Jurkat, Clone E6-1 (cell line): Measurements from ENCODE around the gene RGS9BP.

Source experiments
- DNase-seq: peaks from one replicate; pipeline ENCODE4 v3.0.0-alpha.2; 2011; ENCODE audit warnings: low read depth, low spot score
- H3K4me3 ChIP-seq: 2 replicates; pipeline ENCODE4 v1.5.1; 2011; ENCODE audit warnings: mild to moderate bottlenecking, low read length, control low read depth, moderate library complexity

The RGS9BP gene

DNA sequence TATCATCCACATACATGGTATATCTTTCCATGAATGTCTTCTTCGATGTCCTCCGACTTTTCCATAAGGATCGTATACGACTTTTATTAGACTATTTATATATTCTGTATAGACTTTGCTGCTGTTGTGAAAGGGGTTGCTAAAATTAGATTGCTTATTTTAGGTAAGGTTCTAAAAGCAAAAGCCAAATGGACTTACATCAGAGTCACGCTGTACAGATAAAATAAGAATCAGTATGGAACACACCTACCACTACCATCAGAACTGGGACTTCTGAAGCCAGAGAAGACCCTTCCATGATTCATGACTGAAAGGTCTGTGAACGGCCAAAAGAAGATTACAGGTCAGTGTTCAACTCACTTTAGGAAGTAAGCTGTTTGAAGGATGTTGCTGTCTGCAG lies 9.6 kb upstream of the RGS9BP start:
- H3K4me3 ChIP-seq: no peak overlapping the region
- no peak for DNase-seq

DNA sequence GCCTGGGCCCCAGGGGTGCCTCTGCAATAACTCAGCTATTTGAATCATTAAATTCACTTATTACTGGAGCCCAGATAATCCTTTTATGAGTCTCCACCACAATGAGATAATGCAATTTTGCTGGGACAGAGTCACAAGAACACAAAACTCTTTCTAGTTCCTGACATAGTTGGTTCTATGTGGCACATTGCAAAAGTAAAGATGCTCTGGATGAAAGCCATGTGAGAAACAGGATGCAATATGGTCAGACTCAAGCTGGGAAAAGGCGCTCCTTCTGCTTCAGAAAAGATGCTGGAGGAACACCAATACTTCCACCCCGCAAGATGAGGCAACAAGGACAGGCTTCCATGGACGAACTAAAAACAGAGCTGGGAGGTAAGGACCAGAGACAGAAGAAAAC lies 6.3 kb upstream of the RGS9BP start:
- H3K4me3 ChIP-seq: no peak overlapping the region
- no peak for DNase-seq

DNA sequence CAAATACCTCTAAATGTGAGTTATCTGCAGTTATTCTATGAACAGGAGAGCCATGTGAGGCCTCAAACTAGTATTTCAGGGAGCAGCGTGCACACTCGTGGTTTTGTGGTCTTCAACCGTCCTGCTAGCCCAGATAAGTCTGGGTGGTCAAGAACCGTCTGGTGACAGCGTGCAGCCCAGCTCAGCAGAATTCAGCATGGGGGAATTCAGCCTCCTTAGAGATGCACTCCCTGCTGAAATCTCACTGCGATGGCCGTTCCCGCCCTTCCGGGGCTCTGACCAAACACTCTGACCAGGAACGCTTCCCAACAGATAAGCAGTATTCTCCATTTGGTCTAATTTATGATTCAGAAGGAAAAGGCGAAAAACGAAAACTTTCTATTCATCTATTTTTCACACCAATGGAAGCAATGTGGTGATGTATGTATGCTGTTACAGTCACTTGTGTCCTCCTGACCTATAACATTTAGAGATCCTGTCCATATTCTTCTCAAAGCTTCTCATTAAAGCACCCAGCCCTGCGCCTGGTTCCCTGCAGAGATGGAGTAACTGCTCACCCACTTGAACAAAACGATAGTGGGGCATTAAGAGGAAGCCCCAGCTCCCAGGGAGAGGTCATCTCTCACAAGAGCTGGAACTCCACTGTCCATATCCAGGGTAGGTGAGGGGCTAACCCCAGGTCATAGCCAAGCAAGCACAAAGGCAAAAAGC lies 3.6 kb upstream of the RGS9BP start:
- DNase-seq: no peak
- H3K4me3 ChIP-seq: no peak overlapping the region

DNA sequence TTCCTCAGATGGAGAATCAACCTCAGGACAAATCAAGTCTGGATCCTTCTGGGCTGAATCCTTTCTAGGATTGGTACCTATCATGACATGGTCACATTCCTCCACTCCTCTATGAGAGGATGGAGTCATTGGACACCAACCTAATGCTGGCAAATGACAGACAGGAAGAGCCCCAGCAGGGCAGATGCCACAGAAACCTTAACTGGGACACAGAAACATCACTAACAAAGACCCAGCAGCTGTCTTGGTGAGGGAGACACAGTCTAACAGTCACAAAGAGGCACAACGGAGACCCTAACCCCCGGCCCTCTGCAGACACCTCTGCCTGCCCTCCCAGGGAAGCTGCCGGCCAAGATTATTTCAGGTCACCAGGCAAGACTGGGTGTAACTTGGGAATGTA lies 2.8 kb upstream of the RGS9BP start:
- no peak for DNase-seq
- H3K4me3 ChIP-seq: no peak overlapping the region

DNA sequence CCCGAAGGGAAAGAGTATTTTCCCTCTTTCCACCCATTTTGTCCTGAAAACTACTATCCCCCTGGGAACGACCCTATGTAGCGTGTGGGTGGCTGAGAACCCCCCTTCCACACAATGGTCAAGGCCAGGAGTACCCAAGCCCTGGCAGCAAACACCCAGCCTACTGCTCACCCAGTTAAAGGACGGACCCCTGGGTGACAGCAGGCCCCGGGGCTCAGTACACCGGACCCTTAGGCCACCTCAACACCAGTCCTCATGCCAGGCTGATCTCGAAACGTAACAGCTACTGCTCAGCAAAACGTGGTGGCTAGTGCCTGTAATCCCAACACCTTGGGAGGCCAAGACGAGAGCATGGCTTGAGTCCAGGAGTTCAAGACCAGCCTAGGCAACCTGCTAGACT lies 2.1 kb upstream of the RGS9BP start:
- no peak overlapping the region; the same call in 1 of the 2 replicates for H3K4me3 ChIP-seq
- no peak for DNase-seq

DNA sequence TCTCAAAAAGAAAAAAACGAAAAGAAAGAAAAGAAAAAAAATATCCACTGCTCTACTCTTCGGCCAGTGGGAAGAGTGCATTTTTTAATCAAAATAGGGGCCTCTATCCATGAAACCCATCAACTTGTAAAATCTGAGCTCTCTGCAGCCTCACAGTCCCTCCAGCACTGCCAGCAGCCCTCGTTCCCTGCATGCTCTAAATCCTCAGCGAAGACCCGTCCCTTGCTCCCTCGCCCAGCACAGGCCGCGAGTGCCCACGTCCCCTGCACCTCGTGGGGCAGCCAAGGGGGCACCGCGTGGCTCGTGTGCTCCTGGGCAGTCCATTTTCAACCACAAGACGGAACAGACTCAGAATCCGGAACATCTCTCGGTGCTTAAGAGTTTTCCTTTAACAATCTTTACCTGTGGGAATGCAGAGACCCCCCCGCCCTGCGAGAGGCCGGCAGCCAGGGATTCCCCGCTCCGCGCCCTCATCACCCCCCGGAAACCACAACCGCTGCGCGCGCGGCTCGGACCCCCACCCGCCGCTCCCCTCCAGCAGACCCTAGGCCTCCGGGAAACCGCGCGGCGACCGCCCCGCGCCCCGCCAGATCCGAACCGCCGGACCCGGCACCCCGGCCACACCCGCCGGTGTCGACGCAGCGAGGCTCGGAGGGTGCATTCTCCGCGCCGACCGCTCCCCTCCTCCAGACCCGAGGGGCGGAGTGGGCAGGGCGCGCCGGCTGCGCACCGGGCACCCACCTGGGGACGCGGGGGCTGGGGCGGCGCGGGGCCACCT lies 1.3 kb upstream of the RGS9BP start:
- peak overlapping the region; percentile 70 for H3K4me3 ChIP-seq
- DNase-seq: no peak

DNA sequence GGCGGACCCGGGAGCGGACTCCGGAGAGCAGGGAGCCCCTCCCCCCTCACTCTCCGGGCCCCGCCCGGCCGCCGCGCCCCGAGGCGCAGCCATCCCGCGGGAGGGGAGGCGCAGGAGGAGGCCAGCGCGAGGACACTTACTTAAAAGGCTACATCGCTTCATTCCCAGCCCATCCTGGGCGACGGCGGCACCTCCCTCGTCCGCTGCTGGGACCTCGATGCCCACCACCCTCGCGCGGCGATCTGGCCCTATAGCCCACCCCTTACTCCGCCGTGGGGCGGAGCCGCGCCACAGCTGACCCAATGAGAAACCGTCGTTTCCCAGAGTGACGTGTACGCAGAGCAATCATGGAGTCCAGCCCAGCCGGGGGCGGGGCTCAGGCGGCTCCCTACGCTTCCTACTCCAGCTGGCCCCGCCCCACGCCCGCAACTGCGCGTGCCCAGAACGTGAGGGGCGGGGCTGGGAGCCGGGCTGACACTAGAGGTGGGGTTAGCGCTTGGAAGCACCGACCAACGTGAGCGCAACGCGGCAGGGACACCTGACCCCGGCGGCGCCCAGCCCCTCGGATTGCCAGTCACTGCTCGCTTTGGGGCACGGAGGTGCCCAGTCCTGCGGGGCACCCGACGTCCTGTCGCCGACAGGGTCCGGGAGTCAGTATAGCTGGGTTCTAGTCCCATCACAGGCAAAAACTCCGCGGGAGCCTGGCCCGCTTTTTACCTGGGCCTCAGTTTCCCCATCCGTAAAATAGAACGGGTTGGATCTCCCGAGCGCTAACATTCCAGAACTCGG lies 523 bp upstream of the RGS9BP start, which contains the start of gene ANKRD27:
Gene ANKRD27 (minus strand): TSS at position 250 of the 789 bp plus-strand sequence. CDS start 16,165 bp downstream, outside the sequence.
- peak within 1 kb of the TSS; percentile 70 for H3K4me3 ChIP-seq
- peak; percentile 95 for DNase-seq

DNA sequence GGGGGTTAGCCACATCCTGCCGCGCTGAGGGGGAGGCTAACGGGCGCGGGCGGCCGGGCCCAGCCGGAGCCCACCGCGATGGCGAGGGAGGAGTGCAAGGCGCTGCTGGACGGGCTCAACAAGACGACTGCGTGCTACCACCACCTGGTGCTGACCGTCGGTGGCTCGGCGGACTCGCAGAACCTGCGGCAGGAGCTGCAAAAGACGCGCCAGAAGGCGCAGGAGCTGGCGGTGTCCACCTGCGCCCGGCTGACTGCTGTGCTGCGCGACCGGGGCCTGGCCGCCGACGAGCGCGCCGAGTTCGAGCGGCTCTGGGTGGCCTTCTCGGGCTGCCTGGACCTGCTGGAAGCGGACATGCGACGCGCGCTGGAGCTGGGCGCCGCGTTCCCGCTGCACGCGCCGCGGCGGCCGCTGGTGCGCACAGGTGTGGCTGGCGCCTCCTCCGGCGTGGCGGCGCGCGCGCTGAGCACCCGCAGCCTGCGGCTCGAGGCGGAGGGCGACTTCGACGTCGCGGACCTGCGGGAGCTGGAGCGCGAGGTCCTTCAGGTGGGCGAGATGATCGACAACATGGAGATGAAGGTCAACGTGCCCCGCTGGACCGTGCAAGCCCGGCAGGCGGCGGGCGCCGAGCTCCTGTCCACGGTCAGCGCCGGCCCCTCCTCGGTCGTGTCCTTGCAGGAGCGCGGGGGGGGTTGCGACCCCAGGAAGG lies 692 bp downstream of the RGS9BP start:
- peak overlapping the region; percentile 70 for H3K4me3 ChIP-seq
- no peak for DNase-seq

DNA sequence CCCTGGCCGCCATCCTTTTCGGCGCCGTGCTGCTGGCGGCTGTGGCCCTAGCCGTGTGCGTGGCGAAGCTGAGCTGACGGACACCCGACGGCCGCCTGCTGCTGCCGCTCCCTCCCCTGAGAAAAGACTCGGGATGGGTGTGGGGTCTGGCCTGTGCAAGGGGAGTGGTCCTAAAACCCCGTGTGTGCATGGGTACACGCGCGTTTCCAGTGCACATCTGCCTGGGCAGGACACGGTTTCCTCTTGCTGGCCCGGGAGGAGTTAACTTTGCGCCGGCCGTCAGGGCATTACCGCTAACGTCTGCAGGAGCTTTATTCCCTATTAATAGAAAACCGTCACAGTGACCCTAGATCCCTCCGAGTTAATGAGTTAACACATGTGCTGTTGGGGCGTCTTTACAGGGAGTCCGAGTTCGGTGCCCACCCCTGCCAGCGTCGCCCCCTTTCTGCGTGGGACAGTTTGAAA lies 1.3 kb downstream of the RGS9BP start:
- H3K4me3 ChIP-seq: no peak overlapping the region
- no peak for DNase-seq

DNA sequence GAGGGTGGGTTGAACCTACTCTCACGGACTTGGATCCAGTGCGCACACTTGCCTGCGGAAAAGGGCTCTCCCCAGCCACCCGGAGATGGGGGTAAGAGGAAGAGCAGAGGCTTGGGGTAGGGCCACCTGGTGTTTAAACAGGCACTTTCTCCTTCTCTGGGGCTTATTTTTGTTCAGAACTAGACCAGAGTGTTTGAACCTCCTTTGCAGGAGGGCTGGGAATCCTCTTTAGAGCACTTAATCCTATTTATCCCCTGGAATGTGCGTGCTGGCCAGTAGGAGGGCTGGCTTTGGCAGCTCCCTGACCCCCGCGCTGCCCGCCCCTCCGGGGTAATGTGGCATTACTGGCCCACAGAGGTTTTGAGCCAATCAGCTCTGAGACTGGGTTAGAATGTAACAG lies 2.0 kb downstream of the RGS9BP start:
- DNase-seq: no peak
- no peak overlapping the region for H3K4me3 ChIP-seq

DNA sequence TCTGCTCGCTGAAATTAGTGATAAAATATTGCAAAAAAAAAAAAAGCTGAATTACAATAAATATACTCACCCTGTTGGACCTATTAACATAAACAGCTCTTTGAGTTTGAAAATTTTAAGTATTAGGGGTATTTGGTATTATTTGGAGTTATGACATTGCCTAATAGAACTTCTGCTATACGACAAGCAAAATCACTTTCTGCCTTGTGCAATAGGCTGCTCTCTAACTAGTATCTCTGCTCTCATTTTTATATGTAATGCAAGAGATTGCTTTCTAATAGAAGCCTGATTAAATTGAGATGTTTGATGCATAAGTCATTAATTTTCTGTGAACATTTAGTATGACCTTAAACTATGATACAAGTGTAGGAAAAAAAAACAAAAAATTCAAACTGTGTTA lies 5.3 kb downstream of the RGS9BP start:
- H3K4me3 ChIP-seq: no peak overlapping the region

DNA sequence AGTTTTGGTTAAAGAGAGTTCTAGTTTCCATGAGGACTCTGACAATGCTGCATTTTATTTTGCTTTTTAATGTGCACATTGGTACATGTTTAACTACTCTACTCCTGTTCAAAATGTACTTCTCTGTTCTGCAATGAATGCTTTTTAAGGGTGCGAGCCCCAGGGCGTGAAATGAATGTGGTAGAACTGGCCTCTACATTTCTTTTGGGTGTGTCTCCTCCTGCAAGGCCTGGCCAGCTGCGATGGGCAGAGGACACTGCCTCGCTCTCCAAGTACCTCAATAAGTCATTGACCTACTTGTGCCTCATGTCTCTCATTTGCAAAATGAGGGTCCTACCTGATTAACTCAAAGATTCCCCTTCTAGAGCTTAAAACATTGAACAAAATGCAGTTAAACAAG lies 6.7 kb downstream of the RGS9BP start:
- no peak for DNase-seq

More for the DNA sequence above, 5.3 kb downstream of the RGS9BP start:
- no peak for DNase-seq

DNA sequence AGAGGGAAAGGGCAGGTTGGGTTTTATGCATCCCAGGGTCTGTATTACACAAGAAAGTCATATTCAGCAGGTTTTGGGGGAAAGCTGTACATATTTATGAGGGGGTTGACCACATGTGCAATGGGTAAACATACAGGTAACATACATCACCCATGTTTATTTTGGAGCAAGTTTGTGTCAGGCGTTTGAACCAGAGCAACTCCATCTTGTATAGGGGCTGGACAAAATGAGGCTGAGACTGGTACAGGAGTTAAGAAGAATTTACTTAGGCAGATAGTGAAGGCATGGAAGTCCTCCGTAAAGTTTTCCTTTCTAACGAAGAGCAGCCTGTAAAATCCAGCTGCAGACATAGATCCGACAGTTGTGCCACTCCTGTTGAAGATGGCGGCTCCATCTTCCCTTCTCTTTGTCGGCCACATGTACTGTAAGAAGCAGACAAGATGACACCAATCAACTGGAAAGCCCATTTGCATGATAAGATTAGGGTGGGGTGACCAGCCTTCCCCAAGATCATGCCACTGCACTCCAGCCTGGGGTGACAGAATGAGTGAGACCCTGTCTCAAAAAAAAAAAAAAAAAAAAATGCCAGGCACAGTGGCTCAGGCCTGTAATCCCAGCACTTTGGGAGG lies 11.3 kb downstream of the RGS9BP start:
- DNase-seq: no peak
- no peak overlapping the region for H3K4me3 ChIP-seq

More for the DNA sequence above, 6.7 kb downstream of the RGS9BP start:
- H3K4me3 ChIP-seq: no peak overlapping the region

DNA sequence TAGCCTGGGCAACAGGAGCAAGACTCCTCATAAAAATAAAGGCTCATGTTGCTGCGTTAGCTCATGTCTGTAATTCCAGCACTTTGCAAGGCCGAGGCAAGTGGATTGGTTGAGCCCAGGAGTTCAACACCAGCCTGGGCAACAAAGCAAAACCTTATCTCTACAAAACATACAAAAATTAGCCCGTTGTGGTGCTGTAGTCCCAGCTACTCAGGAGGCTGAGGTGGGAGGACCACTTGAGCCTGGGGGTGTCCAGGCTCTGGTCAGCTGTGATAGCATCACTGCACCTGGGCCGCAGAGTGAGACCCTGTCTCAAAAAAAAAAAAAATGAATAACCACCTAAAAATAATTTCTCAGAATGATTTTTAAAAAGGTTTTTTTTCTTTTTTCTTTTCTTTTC lies 12.0 kb downstream of the RGS9BP start:
- no peak for DNase-seq
- no peak overlapping the region for H3K4me3 ChIP-seq

DNA sequence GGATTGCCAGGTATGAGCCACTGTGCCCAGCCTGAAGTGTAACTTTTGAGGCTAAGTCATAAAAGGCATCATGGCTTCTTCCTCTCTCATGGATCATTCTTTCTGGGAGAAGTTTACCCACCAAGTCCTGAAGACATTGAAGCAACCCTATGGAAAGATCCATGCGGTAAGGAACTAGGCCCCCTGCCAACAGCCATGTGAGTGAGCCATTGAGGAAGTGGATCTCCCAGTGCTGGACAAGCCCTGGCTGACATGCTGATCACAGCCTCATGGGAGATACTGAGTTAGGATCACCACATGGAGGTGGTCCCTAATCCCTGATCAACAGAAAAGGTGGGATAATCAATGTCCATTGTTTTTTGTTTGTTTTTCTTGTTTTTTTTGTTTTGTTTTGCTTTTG lies 12.7 kb downstream of the RGS9BP start:
- DNase-seq: no peak

DNA sequence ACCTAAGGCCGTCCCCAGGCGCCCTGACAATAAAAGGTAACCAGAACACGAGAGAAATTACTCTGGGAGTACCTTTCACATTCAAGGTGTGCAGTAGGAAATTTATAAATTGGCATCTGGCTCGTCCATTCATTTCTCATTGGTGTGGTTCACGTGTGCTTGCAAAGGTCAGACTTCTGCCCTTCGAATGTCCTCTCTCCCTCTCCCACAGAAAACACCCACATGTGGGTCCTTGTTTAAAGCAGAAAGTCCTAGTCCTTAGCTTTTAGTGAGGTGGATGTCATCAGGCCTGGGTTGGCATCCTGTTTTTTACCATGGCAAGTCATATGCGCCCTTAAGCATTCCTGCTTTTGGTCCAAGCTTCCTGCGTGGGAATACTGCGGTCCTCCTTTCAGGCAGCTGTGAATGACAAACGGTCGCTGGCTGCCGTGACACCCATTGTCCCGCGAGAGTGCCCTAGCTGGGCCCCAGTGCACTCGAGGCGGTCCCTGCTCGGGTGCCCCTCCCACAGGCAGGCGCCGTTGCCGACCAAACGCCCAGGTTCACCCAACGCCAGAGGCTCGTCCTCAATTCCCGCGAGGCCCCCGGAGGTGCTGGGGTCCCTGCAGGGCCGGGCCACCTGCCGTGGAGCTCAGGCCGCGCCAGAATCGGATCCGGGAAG lies 15.8 kb downstream of the RGS9BP start, which contains the start of gene NUDT19:
Gene NUDT19 (plus strand): TSS at position 531 of the 661 bp plus-strand sequence. CDS start 140 bp downstream, outside the sequence.
- DNase-seq: no peak
- H3K4me3 ChIP-seq: peak within 1 kb of the TSS; percentile 15

More for the DNA sequence above, 12.7 kb downstream of the RGS9BP start:
- no peak overlapping the region for H3K4me3 ChIP-seq

DNA sequence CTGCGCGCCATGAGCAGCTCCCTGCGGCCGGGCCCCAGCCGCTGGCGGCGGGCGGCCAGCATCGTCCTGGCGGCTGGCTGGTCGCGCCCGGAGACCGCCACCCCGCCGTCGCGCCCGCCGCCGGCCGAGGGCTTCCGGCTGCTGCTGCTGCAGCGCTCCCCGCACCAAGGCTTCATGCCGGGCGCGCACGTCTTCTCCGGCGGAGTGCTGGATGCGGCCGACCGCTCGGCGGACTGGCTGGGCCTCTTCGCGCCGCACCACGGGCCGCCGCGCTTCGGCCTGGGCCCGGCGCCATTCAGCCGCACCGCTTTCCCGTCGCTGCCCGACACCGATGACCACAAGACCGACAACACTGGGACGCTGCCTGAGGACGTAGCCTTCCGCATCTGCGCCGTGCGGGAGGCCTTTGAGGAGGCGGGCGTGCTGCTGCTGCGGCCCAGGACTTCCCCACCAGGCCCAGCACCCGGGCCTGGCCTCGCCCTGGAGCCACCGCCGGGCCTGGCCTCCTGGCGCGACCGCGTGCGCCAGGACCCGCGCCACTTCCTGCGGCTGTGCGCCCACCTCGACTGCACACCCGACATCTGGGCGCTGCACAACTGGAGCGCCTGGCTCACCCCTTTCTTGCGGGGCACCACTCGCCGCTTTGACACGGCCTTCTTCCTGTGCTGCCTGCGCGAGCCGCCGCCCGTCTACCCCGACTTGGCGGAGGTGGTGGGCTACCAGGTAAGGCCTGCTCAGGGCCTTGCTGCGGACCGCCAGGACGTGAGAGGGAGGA lies 16.5 kb downstream of the RGS9BP start:
- DNase-seq: no peak
- H3K4me3 ChIP-seq: peak overlapping the region; percentile 15
